HEK293 (cell line): ENCODE measurements around the gene RFC1.

Experiments
- CTCF ChIA-PET: fragments of 350-600 bp; formaldehyde crosslinking; extraction: SDS; loops from one replicate; lab custom pipeline; 2021; ENCODE audit warnings: antibody characterized with exemption; lab: Yijun Ruan, JAX
- POLR2A ChIA-PET: fragments of 300-600 bp; formaldehyde crosslinking; extraction: SDS; loops from one replicate; lab custom pipeline; 2020; ENCODE audit warnings: antibody characterized with exemption, inconsistent platforms; lab: Yijun Ruan, JAX
- H3K27ac ChIP-seq: fragments of 200-500 bp; sonication (Bioruptor generic); 2 replicates; pipeline ENCODE4 v1.5.1; 2014; ENCODE audit warnings: low read depth, low read length, control low read depth, inconsistent platforms; ENCODE audit errors: extremely low read depth
- H3K36me3 ChIP-seq, 2 experiments: fragments of 200-500 bp in 1 of 2; sonication (Bioruptor generic) in 1 of 2; 1 replicate in 1 of 2; 2 replicates in 1 of 2; pipeline ENCODE4 v1.5.1; 2014 to 2017; ENCODE audit warnings: inconsistent platforms in 2 of 2, low read length in 2 of 2; ENCODE audit not compliant: control insufficient read depth in 2 of 2, insufficient read depth in 1 of 2
- H3K4me1 ChIP-seq: fragments of 200-500 bp; sonication (Bioruptor generic); 2 replicates; pipeline ENCODE4 v1.5.1; 2014; ENCODE audit warnings: mild to moderate bottlenecking, low read length, inconsistent platforms; ENCODE audit not compliant: control insufficient read depth, insufficient read depth
- H3K4me3 ChIP-seq: 2 replicates; pipeline ENCODE4 v1.5.1; 2011; ENCODE audit warnings: low read depth, mild to moderate bottlenecking, control low read depth, low read length, moderate library complexity
- H3K9me3 ChIP-seq: fragments of 200-500 bp; sonication (Bioruptor generic); 2 replicates; pipeline ENCODE4 v1.5.1; 2014; ENCODE audit warnings: low read depth, low read length, inconsistent platforms; ENCODE audit not compliant: control insufficient read depth, insufficient read depth
- ATF2 ChIP-seq: fragments of 450-650 bp; formaldehyde crosslinking; IDR thresholded peaks from 2 replicates; pipeline ENCODE4 v1.5.1; 2016; ENCODE audit warnings: missing biosample characterization, missing genetic modification characterization, low read depth
- BCL11A ChIP-seq: fragments of 450-650 bp; formaldehyde crosslinking; IDR thresholded peaks from 2 replicates; pipeline ENCODE4 v1.5.1; 2016; ENCODE audit warnings: low read depth, missing biosample characterization, missing genetic modification characterization
- CTCF ChIP-seq: fragments of 450-650 bp; formaldehyde crosslinking; IDR thresholded peaks from 2 replicates; pipeline ENCODE4 v1.5.1; 2016; ENCODE audit warnings: missing biosample characterization, missing genetic modification characterization
- EGR2 ChIP-seq: fragments of 450-650 bp; formaldehyde crosslinking; IDR thresholded peaks from 2 replicates; pipeline ENCODE4 v1.5.1; 2016; ENCODE audit warnings: low read depth, missing biosample characterization, missing genetic modification characterization
- HIC1 ChIP-seq: fragments of 450-650 bp; formaldehyde crosslinking; IDR thresholded peaks from 2 replicates; pipeline ENCODE4 v1.5.1; 2016; ENCODE audit warnings: missing biosample characterization, missing genetic modification characterization
- IKZF3 ChIP-seq: fragments of 450-650 bp; IDR thresholded peaks from 2 replicates; pipeline ENCODE4 v1.5.0; 2018; ENCODE audit warnings: missing biosample characterization, mild to moderate bottlenecking, missing genetic modification characterization, moderate library complexity
- SALL2 ChIP-seq: fragments of 450-650 bp; formaldehyde crosslinking; IDR thresholded peaks from 2 replicates; pipeline ENCODE4 v1.5.0; 2017; ENCODE audit warnings: missing biosample characterization, mild to moderate bottlenecking, missing genetic modification characterization, borderline replicate concordance
- SCRT1 ChIP-seq: fragments of 450-650 bp; formaldehyde crosslinking; IDR thresholded peaks from 2 replicates; pipeline ENCODE4 v1.5.1; 2016; ENCODE audit warnings: missing biosample characterization, missing genetic modification characterization, borderline replicate concordance
- SCRT2 ChIP-seq: fragments of 450-650 bp; formaldehyde crosslinking; IDR thresholded peaks from 2 replicates; pipeline ENCODE4 v1.5.1; 2016; ENCODE audit warnings: missing biosample characterization, missing genetic modification characterization
- YY1 ChIP-seq: fragments of 450-650 bp; formaldehyde crosslinking; IDR thresholded peaks from 2 replicates; pipeline ENCODE4 v1.5.1; 2018; ENCODE audit warnings: missing biosample characterization, missing genetic modification characterization
- ZFHX2 ChIP-seq: fragments of 450-650 bp; formaldehyde crosslinking; conservative IDR thresholded peaks from 2 replicates; pipeline ENCODE4 v1.5.1; 2016; ENCODE audit warnings: missing biosample characterization, missing genetic modification characterization
- ZNF121 ChIP-seq: fragments of 450-650 bp; formaldehyde crosslinking; IDR thresholded peaks from 2 replicates; pipeline ENCODE4 v1.5.1; 2016; ENCODE audit warnings: missing biosample characterization, missing genetic modification characterization
- ZNF155 ChIP-seq: fragments of 450-650 bp; formaldehyde crosslinking; IDR thresholded peaks from 2 replicates; pipeline ENCODE4 v1.5.1; 2016; ENCODE audit warnings: missing biosample characterization, missing genetic modification characterization
- ZNF19 ChIP-seq: fragments of 450-650 bp; formaldehyde crosslinking; IDR thresholded peaks from 2 replicates; pipeline ENCODE4; 2016; ENCODE audit warnings: missing biosample characterization, missing genetic modification characterization, low read depth
- ZNF239 ChIP-seq: fragments of 450-650 bp; formaldehyde crosslinking; IDR thresholded peaks from 2 replicates; pipeline ENCODE4 v1.5.1; 2016; ENCODE audit warnings: missing biosample characterization, missing genetic modification characterization
- ZNF324 ChIP-seq: fragments of 450-650 bp; formaldehyde crosslinking; IDR thresholded peaks from 2 replicates; pipeline ENCODE4 v1.5.1; 2016; ENCODE audit warnings: missing biosample characterization, missing genetic modification characterization
- ZNF449 ChIP-seq: fragments of 450-650 bp; formaldehyde crosslinking; IDR thresholded peaks from 2 replicates; pipeline ENCODE4 v1.5.1; 2017; ENCODE audit warnings: missing biosample characterization, mild to moderate bottlenecking, missing genetic modification characterization, moderate library complexity
- ZNF768 ChIP-seq: fragments of 450-650 bp; formaldehyde crosslinking; IDR thresholded peaks from 2 replicates; pipeline ENCODE4 v1.5.1; 2018; ENCODE audit warnings: missing biosample characterization, mild to moderate bottlenecking, missing genetic modification characterization
- ZNF830 ChIP-seq: fragments of 450-650 bp; IDR thresholded peaks from 2 replicates; pipeline ENCODE4 v1.5.0; 2018; ENCODE audit warnings: missing biosample characterization, missing genetic modification characterization, low read depth, mild to moderate bottlenecking, moderate library complexity
- TF ChIP-seq, protein P1 (sequence below): fragments of 450-650 bp; formaldehyde crosslinking; IDR thresholded peaks from 2 replicates; pipeline ENCODE4 v1.5.1; 2016; ENCODE audit warnings: missing biosample characterization, missing genetic modification characterization
- TF ChIP-seq, protein P2 (sequence below): fragments of 450-650 bp; formaldehyde crosslinking; IDR thresholded peaks from 2 replicates; pipeline ENCODE4 v1.5.1; 2016; ENCODE audit warnings: missing biosample characterization, missing genetic modification characterization

The RFC1 gene

GRCh38 chr4:39365830-39366771 is at the start of gene RFC1 (continued):
- TF ChIP-seq ATF2 (tag by site-specific recombination): peak; percentile 96
- no peak for TF ChIP-seq ZNF19 (tag by site-specific recombination)
- no peak for TF ChIP-seq ZNF768 (tag by site-specific recombination)
- no peak for TF ChIP-seq CTCF (tag by site-specific recombination)
- TF ChIP-seq, protein P1, sequence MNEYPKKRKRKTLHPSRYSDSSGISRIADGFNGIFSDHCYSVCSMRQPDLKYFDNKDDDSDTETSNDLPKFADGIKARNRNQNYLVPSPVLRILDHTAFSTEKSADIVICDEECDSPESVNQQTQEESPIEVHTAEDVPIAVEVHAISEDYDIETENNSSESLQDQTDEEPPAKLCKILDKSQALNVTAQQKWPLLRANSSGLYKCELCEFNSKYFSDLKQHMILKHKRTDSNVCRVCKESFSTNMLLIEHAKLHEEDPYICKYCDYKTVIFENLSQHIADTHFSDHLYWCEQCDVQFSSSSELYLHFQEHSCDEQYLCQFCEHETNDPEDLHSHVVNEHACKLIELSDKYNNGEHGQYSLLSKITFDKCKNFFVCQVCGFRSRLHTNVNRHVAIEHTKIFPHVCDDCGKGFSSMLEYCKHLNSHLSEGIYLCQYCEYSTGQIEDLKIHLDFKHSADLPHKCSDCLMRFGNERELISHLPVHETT: peak; percentile 61; the same call in 1 of the 2 replicates

DNA sequence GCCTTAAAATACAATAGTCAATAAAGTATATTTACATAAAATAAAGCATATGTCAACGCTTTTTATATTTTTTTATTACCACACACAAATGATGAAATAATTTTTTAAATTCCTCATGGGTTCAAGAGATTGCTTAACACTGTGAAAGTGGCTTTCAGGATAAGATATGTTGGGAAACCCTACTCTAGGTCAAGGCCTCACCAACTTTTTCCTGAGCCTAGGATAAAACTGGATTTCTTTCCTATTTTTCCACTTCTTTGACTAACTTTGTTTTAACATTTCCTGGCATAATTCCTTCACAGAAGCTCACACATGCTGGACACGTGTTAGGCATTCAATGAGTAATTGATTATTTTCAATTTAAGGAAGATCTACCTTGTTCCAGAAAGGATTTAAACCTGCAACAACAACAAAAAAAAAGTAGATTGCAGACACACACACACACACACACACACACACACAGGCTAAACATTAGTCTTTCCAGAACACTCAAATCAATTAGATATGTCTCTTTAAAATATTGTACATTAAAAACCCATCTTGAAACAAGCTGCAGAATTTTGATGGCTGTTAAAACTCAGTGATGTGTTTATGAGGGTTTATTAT is 49.6 kb upstream of the RFC1 start:
- H3K4me1 ChIP-seq: no peaks in the 10 kb centered on the region
- CTCF ChIA-PET: interaction anchor here (0.6 to 1.2 kb wide), 2 partner anchors 11 to 14 kb away, joined by 3 read pairs; no protein-coding TSS in a partner anchor
- POLR2A ChIA-PET: no interaction called here
- no peak overlapping the region for H3K4me3 ChIP-seq
- no peak overlapping the region for H3K27ac ChIP-seq
- no peaks in the 10 kb centered on the region for H3K36me3 ChIP-seq
- H3K9me3 ChIP-seq: no peaks in the 10 kb centered on the region
- TF ChIP-seq HIC1 (tag by site-specific recombination) (no peak), SCRT2 (tag by site-specific recombination) (no peak), ZNF449 (tag by site-specific recombination) (no peak), IKZF3 (tag by site-specific recombination) (no peak), ZNF155 (tag by site-specific recombination) (no peak), BCL11A (tag by site-specific recombination) (no peak), ZNF121 (tag by site-specific recombination) (no peak), YY1 (tag by site-specific recombination) (no peak), ZNF830 (tag by site-specific recombination) (no peak), SCRT1 (tag by site-specific recombination) (no peak), EGR2 (no peak), SALL2 (no peak), ZNF239 (no peak), ZNF324 (tag by site-specific recombination) (no peak), ZFHX2 (no peak)
- TF ChIP-seq, protein P2, sequence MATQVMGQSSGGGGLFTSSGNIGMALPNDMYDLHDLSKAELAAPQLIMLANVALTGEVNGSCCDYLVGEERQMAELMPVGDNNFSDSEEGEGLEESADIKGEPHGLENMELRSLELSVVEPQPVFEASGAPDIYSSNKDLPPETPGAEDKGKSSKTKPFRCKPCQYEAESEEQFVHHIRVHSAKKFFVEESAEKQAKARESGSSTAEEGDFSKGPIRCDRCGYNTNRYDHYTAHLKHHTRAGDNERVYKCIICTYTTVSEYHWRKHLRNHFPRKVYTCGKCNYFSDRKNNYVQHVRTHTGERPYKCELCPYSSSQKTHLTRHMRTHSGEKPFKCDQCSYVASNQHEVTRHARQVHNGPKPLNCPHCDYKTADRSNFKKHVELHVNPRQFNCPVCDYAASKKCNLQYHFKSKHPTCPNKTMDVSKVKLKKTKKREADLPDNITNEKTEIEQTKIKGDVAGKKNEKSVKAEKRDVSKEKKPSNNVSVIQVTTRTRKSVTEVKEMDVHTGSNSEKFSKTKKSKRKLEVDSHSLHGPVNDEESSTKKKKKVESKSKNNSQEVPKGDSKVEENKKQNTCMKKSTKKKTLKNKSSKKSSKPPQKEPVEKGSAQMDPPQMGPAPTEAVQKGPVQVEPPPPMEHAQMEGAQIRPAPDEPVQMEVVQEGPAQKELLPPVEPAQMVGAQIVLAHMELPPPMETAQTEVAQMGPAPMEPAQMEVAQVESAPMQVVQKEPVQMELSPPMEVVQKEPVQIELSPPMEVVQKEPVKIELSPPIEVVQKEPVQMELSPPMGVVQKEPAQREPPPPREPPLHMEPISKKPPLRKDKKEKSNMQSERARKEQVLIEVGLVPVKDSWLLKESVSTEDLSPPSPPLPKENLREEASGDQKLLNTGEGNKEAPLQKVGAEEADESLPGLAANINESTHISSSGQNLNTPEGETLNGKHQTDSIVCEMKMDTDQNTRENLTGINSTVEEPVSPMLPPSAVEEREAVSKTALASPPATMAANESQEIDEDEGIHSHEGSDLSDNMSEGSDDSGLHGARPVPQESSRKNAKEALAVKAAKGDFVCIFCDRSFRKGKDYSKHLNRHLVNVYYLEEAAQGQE (tag by site-specific recombination): no peak
